Stimulated activated CD8-positive, alpha-beta memory T cell treated with anti-CD3 and anti-CD28 coated beads, Interleukin-2, amount 100 ng/mL, for 1 hour (primary cell): ENCODE measurements around the gene ASZ1.
"Not testable (repeated sequence)": the region's sequence is repeated elsewhere in the genome, so short reads cannot be mapped to it uniquely, and the experiment has no call there.

Experiments used
- DNase-seq, 2 donors: peaks; one replicate each; pipeline ENCODE4 v3.0.0-alpha.2; 2020; ENCODE audit warnings: low read depth in 2 of 2

ASZ1 gene, protein sequence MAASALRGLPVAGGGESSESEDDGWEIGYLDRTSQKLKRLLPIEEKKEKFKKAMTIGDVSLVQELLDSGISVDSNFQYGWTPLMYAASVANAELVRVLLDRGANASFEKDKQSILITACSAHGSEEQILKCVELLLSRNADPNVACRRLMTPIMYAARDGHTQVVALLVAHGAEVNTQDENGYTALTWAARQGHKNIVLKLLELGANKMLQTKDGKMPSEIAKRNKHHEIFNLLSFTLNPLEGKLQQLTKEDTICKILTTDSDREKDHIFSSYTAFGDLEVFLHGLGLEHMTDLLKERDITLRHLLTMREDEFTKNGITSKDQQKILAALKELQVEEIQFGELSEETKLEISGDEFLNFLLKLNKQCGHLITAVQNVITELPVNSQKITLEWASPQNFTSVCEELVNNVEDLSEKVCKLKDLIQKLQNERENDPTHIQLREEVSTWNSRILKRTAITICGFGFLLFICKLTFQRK

DNA sequence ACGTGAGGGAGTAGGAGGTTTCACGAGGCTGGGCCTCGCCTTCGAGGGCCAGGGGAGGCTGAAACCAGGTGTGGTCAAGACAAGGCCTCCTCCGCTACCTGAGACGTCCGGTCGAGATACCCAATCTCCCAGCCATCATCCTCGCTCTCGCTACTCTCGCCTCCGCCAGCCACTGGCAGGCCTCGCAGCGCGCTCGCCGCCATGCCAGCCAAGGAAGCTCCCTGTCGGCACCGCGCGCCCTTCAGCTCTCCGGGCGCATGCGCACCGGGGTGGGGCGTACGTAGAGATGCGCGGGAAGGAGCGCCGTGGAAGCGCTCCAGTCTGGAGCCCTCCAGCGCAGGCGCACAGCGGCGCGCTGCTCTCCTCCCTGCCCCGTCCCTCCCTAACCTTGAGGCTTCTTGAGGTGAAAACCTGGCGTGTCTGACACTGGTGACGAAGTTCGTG, at the start of gene ASZ1:
Gene ASZ1, minus strand, starts transcription at position 236 of the 444 bp plus-strand sequence. Its CDS starts 33 bp downstream, at position 203.
- DNase-seq = no peak

DNA sequence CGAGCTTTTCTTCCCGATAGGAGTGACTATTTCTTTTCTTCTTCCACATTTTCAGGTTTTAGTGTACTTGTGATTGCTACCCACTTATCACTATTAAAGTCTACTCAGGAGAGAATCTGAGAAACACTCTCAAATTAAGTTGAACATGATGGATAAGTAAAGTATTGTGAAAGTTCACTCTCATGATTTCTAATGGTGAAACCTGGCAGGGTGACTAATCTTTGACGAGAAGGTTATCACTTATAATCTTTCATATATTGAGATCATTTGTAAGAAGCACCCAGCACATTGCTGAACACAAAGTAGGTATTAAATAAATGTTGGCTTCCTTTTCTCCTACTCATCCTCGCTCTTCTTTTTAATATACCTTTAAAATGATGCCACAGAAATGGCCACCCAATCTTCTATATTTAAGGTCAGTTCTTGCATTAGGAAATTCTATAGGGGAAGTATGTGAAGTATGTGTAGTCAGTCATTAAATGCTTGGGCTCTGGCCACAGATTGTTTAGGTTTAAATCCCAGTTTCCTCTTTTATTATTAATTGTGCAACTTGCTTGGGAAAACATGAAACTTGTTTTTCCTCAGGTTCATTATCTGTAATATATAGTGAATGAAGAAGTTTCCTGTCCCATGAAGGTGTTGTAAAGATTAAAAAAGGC, 49.4 kb upstream of the ASZ1 start:
- DNase-seq = no peak

DNA sequence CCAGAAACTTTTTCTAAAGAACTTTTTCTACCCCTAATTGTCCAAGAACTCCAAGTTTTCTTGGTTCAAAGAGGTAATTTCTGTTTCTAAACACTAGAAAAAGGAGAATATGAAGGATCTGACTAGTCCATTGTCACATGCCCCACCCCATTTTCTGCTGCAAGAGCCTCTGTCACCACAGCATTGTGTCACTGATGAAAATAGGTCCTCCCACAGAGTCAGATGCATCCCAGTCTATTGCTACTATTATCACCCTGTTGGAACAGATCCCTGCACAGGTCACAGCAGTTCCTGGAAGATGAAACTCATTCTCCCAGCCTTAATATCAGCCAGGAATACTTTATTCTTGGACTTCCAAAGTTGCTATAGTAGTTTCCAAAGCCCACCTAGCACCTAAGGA, 45.0 kb upstream of the ASZ1 start:
- DNase-seq = no peak

DNA sequence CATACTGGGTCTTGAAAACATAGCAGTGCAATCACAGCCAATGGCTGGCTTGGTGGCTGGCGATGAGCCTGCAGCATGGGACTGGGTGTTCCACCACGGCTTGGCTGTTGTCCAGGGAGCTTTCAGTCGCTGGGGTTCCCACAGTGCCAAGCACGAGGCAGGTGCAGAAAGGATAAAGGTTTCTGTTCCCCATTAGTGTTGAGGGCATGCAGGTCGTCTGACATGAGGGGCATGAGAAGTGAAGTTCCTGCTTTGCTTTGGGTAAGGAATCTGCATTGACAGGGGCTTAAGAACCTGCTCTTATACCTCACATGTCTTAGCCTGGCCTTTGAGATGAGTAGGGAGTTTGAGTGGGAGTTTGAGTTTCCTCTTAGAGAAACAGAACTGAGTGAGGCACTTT, 43.5 kb upstream of the ASZ1 start:
- DNase-seq = no peak

DNA sequence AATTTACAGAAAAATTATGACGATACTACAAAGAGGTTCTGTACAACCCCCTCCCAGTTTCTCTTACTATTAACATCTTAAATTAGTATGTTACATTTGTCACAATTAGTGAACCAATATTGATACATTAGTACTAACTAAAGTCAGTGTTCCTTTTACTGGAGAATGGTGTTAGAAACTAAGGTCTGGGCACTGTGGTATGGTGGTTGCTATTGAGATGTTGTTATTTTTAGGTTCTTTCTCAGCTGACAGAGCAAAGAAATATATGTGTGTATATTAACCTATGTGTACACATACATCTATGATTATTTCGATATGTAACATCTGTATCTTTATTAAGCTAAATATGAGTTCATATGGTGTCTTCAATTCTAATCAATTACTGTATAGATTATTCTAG, 40.9 kb upstream of the ASZ1 start:
- DNase-seq = no peak

DNA sequence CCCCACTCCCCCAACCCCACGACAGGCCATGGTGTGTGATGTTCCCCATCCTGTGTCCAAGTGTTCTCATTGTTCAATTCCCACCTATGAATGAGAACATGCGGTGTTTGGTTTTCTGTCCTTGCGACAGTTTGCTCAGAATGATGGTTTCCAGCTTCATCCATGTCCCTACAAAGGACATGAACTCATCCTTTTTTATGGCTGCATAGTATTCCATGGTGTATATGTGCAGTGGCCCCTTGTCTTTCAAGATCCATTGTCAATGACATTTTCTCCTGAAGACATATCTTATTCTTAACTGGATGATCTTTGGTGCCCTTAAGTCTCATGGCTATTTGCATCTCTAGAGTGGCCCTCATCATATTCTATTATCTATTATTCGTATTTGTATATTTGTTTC, 33.5 kb upstream of the ASZ1 start:
- DNase-seq = not testable (repeated sequence)

DNA sequence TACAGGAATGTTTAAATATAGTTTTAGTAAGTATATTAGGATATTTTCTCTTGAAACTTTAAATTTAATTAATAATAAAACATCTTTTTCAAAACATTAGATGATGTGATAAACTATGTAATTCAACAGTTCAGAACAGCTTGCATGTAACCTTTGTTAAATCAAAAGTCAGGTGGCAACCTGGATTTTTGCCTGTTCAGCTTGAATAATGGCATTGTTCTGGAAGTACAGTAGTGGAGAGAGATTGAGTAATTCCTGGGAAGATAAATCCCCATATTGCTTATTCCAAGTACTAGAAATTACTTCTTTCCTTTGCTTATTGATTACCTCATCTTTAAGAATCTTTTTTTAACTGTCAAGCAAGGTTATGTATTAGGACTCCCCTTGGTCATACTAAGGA, 32.4 kb upstream of the ASZ1 start:
- no peak for DNase-seq

DNA sequence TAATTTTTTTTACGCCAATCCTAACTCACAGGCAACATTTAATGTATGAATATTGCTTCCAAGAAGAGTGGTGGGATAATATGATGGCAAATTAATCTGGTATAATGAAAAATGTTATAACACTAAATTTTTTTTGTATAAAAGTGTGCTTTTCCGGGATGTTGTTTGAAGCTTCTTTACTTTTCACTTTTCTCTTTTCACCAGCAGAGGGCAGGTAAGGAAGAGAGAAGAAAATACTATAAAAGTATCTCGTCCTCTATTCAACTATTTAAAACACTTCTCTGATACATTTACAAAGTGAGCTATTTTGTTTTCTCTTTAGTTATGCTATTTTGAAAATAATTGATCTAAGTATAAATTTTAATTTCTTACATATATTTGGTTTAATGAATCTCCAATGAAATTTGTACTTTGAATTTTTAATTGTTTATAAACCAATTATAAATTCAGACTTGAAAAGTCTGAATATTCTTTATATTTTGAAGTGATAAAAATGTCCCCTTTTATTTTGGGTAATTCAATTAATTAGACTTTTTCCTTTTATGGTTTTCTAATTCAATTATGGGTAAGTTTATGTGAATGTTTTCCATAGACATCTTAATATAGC, 31.8 kb upstream of the ASZ1 start:
- DNase-seq = no peak

DNA sequence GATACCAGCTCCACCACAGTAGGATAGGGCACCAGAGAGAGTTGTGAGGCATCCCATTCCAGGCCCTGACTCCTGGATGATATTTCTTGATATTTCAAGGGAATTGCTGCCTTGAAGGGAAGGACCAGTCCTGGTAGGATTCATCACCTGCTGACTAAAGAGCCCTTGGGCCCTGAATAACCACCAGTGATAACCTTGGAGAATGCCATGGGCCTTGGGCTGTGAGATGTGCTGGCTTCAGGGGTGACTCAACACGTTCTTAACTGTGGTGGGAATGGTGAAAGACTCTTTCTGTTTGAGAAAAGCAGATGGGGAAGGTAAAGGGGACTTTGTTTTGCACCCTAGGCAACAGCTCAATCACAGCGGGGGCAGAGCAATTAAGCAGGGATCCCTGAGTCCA, 21.4 kb upstream of the ASZ1 start:
- no peak for DNase-seq

DNA sequence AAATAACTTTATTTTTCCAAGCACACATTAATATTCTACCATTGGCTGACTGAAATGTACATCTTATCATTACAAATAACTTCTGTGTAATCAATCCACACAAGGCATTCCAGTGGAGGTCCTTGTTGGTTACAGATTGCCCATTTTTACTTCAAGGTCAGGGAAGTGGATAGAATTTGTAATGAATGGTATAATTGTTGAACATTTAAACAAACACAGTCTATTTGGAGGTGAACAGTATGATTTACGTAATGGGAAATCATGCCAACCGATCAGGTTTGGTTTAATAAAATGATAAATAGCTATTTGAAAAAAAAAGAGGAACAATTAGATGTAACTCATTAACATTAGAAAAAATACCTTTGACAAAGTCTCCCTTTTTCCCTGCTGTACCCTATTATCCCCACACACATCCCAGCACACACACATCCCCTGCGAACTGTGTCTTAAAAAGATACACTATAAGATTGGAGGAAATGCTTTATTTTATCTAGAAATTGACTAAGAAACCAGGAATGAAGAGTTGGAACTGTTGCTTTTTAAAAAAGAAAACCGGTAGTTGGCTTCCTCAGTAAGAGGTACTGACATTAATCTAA, 19.0 kb upstream of the ASZ1 start:
- no peak for DNase-seq

DNA sequence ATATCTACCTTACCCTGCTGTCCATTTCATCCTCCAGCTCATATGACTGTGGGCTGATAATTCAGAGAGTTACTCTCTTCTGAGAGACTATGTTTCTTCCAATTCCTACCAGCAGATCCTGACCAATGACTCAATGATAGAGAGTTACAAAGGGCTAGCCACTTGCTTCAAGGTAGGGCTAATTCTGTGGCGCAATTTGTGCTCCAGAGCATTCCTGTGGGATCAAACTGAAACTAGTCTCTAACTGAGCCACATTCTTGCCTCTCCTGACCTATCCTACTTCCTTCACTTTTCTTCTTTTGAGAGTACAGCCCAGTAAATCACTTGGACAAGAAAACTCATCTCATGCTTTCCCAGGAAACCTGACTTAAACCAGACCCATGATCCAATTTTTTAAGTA, 17.9 kb upstream of the ASZ1 start:
- no peak for DNase-seq

DNA sequence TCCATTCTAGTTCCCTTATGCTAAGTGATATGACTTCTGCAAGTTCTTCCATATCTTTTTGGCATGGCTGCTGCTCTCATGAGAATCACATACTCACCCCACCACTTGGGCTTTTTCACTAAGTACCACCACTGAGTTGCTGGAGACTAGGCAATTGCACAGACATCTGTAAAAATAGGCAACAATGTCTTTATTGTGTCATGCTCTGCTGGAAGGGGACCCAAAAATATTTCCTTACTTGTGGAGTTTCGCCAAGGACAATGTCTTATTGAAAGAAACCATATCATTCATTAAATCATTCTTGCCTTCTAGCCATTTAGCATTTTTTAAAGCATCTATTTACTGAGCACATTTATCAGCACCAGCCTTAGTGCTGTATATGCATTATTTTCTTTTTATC, 17.4 kb upstream of the ASZ1 start:
- DNase-seq = no peak

DNA sequence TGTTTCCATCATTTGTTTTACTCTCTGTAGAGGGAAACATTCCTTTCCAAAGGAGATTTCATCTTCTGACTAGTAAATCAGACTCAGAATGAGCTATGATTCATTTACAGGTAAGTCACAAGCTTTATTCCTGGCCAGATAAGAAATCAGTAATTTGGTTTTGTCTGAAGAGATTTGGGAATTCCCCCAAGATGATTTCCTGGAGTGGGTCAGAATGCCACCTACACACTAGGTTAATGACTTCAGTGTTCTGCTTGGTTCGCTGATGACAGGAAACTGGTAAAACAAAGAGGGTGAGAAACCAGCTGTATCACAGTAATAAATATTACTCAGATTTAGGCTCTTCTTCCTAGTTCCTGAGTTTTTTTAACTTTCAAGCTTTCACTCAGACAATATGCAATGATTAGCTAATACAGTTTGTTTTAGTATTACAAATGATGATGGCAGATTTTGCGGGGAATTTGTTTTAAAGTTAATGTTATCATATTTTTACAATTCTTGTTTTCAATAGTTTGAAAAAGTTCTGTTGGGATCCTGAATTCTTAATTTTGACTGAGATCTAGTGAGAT, 8.3 kb upstream of the ASZ1 start:
- DNase-seq = no peak

DNA sequence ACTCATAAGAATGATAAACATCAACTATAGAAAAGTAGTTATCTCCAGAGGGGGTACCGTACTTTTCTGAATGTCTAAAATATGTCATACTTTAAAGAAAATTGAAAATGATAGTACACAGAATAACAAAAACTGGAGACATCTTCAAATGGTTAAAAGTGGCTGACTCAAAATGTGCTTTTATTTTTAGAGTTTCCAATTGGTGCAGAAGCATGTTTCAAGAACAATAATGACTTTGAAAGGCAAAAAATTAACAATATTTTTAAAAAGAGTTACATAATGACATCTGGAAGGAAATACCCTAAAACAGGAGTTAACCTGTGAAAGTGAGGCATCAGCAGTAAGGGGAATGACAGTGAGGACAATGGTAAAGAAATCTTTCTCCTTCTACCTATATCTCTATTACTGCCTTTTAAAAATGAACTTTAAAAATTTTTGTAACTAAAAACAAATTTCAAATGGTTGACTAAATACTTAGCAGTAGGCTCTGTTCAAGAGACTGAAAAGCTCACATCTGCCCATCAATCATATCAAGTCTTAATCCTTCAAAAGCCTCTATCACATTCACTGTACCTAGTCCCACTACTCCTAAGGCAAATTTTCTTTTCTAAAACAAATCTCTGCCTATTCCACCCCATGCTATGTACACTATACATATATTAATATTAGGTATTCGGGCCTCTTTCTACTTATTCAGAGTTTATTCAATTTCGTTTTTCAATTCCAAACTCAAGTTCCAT, 3.0 kb downstream of the ASZ1 start:
- DNase-seq = no peak

DNA sequence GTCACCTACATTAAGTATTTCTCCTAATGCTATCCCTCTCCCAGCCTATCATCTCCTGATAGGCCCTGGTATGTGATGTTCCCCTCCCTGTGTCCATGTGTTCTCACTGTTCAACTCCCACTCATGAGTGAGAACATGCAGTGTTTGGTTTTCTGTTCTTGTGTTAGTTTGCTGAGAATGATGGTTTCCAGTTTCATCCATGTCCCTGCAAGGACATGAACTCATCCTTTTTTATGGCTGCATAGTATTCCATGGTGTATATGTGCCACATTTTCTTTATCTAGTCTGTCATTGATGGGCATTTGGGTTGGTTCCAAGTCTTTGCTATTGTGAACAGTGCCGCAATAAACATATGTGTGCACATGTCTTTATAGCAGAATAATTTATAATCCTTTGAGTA, 12.7 kb downstream of the ASZ1 start:
- DNase-seq = not testable (repeated sequence)

DNA sequence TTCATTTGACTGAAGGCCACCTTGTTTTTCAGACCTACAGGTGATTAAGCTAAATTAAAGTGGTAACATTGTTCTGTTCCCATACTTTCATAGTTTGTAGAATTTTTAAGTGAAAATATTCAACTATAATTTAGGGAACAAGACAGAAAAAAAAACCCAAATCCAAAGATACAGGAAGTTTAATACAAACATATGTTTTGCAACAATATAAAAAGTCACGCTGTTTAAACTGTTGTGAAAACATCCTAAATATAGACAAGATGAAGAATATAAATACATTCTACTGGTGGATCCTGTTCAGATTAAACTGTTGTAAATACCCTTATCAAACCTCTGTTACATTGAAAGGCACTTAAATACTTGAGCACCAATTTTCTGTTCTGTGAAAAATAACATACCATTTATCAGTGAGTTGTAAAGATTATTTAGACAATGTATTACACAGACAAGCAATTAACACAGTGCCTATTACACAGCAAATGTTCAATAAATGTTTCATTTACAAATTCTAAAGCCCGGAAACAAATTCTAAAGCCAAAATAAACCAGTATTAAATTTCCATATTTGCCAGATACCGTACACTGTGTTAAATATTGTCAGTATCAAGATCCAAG, 14.2 kb downstream of the ASZ1 start:
- no peak for DNase-seq

DNA sequence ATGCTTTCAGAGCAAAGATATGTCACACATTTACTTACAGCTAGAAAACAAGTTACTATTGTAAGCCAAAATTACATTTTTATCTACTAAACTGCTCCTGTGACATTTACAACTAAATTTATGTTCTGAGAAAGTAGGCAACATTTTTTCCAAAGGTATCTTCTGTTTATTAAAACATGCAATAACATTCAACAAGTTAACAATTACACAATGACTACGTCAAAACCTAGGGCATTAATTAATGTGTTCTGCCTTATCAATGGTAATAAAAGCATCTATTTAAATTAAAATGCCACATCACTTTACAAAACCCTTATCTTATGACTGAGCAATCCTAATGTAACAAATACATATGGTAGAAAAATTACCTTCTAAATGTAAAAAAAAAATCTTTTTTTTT, 14.9 kb downstream of the ASZ1 start:
- DNase-seq = no peak

DNA sequence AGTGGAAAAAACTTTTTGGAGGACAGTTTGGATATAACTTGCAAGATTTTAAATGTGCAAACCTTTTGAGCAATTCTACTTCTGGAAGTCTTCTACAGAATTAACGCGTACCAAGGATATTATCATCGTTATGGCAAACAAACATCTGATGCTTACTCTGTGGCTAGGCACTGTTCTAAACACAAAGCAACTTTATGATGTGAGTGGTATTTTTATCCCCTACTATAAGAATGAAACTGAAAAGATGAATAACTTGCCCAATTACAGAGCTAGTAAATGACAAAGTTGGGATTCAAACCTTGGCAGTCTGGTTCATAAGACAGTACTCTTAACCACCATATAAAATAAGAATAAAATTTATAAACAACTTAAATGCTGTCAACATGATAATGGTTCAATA, 15.8 kb downstream of the ASZ1 start:
- no peak for DNase-seq

DNA sequence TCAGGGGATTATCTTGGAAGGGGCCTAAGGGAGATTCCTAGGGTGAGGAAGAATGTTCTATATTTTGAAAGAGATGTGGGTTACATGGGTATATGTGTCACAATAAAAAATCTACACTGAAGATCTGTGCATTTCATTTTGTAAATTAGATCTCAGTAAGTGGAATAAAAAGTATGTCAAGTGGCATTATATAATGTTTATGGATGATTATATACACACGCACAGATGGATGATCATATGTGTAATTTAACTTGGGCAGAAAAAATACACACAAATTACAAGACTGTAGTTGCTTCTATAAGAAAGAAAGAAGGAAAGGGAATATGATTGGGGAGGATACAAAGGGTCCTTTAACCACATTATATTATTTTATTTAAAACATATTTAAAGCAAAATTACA, 18.5 kb downstream of the ASZ1 start:
- DNase-seq = no peak

DNA sequence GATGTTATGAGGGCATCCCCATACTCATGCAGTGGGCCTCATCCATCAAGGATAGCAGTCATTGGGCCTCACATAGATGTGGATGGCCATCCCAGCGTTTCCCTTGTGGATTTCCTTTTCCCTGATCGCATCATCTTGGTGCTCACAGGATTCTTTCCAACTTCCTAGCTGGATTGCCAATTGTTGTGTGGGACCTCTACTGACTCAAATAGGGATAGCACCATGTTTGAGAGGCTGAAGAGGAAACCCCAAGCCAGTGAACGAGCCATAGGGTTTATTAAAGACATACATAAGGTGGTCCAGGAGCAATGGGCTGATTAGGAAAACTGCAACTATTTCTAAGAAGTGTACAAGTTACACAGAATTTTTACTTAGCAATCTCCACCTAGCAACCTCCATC, 21.8 kb downstream of the ASZ1 start:
- no peak for DNase-seq

DNA sequence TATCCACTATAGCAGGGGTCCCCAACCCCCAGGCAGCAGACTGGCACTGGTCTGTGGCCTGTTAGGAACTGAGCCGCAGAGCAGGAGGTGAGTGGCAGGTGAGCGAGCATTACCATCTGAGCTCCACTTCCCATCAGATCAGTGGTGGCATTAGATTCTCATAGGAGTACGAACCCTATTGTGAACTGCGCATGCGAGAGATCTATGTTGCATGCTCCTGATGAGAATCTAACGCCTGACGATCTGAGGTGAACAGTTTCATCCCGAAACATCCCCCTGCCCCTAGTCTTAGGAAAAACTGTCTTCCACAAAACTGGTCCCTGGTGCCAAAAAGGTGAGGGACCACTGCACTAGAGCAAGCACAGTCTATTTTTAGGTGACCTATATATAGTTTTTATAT, 23.6 kb downstream of the ASZ1 start:
- no peak for DNase-seq
